Amniotic epithelial cell (primary cell): Measurements from ENCODE around the gene KCNH2.
A peak's percentile ranks its signal among the peaks of the same experiment; 100 is the strongest.

Source experiments
- DNase-seq: peaks from one replicate; pipeline ENCODE4 v3.0.0-alpha.2; 2010; ENCODE audit warnings: low read depth

Gene KCNH2

GRCh38 chr7:150904011-150904909, 73.9 kb downstream of the KCNH2 start:
- DNase-seq = no peak

GRCh38 chr7:150903606-150904005, 74.5 kb downstream of the KCNH2 start:
- no peak for DNase-seq

DNA sequence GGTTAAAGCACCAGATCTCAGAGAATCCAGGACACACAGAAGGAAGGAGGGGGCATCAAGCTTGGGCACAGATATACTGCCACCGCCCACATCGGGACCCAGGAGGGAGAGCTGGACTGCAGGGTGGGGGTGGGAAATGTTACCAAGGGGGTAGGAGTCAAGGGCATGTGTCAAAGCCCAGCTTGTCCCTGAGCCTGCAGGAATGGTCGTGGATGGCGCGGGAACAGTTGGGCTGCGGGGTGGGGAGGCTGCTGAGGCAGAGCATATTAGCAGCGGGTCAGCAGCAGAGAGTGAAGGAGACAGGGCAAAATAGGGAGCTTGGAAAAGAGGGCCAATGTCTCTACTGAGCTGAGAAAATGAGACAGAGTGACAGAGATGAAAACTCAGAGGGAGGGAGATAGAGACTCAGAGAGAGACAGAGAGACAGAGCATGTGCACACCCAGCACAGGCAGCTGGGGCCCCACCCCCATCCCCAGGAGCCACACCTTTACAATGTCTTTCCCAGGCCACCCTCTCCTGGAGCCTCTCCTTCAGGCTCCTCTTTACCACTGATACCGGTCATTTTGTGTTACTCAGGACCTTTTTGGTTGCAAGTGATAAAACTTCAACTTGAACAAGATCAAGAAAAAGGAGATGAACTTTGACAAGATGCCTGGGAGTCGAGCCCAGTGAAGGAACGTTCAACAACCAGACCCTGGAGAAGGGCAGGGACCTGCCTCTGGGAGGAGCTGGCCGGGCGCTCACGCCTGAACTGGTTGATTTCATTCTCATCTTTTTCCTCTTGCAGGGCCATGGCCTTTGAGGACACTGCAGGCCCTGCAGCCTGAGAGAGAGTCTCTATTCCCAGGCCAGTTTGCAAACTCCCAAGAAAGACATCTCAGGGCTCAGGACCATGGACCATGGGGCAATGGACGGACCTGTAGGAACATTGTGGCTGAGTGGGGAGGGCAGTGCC, 75.8 kb downstream of the KCNH2 start:
- no peak for DNase-seq

DNA sequence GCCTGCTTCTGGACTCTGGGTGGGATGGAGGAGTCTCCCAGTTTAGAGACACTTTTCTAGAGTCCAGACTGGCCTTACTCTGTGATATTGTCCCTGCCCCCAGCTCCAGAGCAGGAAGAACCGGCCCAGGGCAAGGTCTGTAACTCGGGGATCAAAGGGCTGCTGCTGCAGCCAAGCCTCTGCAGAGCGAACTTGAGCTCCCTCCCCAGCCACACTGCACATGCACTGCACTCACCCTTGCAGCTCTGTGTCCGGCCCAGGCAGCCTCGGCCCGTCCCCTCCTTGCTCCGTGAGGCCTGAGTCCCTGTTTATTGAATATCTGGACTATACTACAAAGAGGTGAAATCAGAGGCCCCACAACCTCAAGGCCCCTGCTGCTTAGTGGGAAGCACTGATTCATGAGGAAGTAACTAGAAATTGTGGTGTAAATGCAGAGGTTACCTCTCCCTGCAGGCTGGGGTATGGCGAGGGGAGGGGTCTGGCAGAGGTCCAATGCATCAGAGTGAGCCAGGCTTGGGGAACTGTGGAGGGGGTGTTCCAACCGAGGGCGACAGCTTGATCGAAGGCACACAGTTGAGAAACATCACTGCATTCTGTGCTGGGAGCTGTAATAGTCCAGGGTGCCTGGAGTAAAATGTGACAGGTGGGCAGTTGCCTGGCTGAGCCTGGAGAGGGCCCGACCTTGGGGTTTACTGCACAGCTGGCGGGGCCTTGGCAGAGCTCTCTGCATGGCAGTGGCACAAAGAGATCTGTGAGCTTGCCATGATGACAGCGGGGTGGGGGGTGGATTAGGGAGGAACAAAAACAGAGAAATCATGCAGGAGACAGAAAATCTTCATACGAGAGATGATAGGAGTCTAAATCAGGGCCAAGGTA, 76.7 kb downstream of the KCNH2 start:
- DNase-seq = no peak

DNA sequence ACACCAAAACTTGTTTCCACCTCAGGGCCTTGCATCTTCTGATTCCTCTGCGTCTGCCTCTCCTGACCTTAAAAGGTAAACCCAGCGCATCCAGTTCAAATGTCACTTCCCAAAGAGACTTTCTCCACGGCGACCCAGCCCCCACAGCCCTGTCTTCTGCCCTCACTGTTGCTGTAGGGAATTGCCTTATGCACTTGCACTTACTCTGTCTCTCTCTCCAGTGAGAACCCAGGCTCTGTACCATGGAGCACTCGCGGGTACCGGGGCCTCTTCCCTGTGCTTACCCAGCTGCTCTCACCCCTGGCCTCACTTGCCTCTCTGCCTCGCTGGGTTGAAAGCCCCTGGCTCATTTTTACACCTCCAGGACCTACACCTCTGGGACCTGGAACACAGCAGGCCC, 77.4 kb downstream of the KCNH2 start:
- DNase-seq = no peak

- peak; percentile 43 for DNase-seq
Measured at GRCh38 chr7:150898475-150899011, 79.6 kb downstream of the KCNH2 start.

GRCh38 chr7:150897502-150898474, 80.3 kb downstream of the KCNH2 start:
- no peak for DNase-seq

DNA sequence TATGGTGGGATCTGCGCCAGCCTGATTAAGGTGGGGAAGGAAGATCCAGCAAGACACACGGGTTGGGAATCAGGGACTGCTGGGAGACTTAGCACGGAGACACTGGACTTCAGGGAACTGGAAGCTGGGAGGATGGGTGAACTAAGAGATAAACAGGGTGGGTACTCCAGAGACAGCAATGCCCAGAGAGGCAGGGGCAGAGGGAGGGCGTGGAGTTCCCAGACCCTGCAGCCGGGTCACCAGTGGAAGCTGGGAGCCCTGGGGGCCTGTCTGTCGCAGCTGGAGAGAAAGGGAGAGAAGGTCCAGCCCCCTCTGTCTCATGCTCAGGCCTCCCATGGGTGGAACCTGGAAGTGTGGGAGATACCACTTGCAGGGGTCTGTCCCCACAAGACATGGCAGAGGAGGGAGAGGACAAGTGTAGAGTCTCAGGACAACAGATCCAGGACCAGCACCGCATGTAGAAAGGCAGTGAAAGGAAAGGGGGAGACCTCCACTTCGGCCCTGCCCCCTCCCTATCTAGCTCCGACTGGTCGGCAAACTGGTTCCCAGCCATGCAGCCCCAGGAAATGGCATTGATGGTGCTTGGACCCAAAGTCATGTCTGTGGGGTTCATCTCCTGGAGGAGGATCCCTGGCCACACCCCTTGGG, 81.4 kb downstream of the KCNH2 start:
- DNase-seq = no peak

DNA sequence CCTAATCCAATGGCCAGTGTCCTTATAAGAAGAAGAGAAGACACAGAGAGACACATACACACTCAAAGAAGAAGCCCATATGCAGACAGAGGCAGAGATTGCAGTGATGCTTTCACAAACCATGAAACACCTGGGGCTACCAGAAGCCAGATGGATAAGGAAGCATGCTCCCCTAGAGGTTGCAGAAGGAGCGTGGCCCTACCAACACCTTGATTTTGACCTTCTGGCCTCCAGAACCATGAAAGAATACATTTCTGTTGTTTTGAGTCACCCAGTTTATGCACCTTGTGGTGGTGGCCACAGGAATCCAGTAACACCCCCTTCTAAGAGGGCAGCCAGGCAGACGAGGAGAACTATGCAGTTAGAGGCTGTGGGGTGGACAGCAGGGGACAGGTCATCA, 82.3 kb downstream of the KCNH2 start:
- DNase-seq = no peak
